ENCODE measurements around the gene TTC38.
"Not testable (repeated sequence)": the region's sequence is repeated elsewhere in the genome, so short reads cannot be mapped to it uniquely, and the experiment has no call there.

The TTC38 gene

GRCh38 chr22:46296257-46297150 is 28.7 kb downstream of the TTC38 start, which contains the start of gene GTSE1:
TSS of gene GTSE1 (plus strand) at chr22:46296870. CDS start at chr22:46297401, 531 bp downstream.
- DNase-seq (ENCODE audit: low spot score): peak; percentile 100

DNA sequence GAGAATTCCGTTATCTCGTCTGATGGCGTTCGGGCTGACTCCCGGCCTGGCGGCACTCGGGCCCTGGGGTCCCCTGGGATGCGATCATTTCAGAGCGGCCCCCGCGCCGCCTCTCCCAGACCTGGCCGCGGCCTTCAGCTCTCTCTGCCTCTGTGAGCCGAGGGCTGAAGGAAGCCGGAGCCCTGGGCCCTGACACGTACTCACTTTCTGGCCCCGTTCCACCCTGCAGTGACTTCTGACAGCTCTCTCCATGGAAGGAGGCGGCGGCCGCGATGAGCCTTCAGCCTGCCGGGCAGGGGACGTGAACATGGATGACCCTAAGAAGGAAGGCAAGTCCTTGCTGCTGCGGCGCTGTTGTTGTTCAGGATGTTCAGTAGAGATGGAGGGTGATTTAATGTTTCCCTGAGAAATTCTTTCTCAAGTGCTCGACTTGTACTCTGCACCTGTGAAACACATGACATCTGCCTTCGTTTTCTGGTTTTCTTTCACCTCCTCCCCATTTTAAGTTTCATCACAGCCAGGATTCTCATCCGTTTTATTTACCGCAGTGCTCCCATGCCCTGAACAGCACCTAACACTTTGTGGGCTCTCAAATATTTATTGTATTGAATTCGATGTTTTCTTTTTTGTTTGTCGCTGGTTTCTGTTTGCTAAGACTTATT is 29.5 kb downstream of the TTC38 start:
- peak; percentile 32 for DNase-seq (ENCODE audit: low spot score)

DNA sequence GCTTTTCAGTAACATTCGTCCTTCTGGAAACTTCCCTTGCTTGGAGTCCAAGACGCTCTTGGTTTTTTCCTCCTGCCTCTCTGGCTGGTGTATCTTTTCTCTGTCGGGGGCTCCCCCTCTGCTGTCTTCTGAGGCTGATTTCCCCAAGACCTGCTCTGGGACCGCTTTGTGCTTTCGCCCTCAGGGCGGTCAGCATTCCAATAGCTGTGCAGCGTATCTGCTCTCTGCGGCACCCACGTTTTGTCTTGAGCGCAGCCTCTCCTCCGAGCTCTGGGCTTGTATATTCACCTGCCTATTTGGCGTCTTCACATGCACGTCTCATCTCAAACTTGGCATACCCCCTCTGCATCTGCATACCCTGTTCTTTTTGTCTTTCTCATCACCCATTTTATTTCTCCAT is 31.3 kb downstream of the TTC38 start:
- no peak for DNase-seq (ENCODE audit: low spot score)

- DNase-seq (ENCODE audit: low spot score): no peak
Observed at GRCh38 chr22:46300491-46300890, 32.7 kb downstream of the TTC38 start.

GRCh38 chr22:46303347-46303965 is 35.6 kb downstream of the TTC38 start:
- no peak for DNase-seq (ENCODE audit: low spot score)

GRCh38 chr22:46308283-46308988 is 40.6 kb downstream of the TTC38 start:
- DNase-seq (ENCODE audit: low spot score): no peak

DNA sequence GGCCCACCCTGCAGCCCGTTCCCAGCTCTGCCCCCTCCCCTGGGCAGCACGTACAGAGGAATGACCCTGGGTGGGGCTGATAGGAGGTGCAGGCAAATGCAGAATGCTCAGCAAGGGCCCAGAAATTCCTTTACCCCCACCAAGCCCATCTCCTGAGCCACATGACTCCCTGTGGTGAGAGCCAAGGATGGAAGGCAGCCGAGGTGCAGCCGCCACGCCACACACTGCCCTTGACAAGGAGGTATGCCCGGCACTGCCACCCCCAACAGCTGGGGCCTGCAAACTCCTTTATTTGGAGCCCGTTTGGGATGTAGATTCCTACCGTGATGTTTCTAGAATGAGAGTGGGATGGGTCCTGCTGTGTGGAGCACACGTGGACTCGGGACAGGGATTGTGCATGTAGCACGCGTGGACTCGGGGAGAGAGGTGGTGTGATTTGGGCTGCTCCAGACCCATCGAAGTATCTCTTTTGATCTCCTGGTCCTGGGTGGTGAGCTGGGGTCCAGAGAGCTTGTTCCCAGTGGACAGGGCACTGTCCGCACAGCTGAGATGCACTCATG is 41.8 kb downstream of the TTC38 start:
- no peak for DNase-seq (ENCODE audit: low spot score)

DNA sequence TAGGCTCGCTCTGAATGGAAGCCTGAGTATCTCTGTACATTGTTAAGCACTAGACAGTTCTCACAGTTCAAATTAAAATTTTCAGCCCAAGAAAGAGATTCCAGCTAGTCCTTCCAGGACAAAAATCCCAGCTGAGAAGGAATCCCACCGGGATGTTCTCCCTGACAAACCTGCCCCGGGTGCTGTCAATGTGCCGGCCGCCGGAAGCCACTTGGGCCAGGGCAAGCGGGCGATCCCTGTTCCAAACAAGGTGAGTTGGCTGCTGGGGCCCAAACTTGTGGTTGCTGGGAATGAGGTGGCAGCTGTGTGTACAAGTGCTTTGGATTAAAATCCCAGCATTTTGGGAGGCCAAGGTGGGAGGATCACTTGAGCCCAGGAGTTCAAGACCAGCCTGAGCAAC is 44.2 kb downstream of the TTC38 start:
- DNase-seq (ENCODE audit: low spot score): no peak

DNA sequence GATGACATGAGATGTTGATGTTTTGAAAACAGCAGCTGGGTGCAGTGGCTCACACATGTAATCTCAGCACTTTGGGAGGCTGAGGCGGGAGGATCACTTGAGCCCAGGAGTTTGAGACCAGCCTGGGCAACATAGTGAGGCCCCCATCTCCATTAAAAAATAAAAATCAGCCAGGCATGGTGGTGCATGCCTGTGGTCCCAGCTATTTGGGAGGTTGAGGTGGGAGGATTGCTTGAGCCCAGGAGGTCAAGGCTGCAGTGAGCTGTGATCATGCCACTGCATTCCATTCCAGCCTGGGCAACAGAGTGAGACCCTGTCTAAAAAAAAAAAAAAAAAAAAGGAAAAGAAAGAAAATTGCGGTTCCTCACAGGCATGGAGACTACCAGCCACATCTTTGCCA is 45.0 kb downstream of the TTC38 start:
- DNase-seq (ENCODE audit: low spot score): not testable (repeated sequence)

DNA sequence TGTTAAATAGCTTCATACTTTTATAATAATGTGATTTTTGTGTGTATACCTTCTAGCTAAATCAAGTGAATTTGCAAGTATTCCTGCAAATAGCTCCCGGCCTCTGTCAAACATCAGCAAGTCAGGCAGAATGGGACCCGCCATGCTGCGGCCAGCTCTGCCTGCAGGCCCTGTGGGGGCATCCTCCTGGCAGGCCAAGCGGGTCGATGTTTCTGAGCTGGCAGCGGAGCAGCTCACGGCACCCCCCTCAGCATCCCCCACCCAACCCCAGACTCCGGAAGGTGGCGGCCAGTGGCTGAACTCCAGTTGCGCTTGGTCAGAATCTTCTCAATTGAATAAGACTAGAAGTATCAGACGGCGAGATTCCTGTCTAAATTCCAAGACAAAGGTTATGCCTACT is 48.2 kb downstream of the TTC38 start:
- no peak for DNase-seq (ENCODE audit: low spot score)

- no peak for DNase-seq (ENCODE audit: low spot score)
Observed at GRCh38 chr22:46317646-46318045, 49.8 kb downstream of the TTC38 start.

DNA sequence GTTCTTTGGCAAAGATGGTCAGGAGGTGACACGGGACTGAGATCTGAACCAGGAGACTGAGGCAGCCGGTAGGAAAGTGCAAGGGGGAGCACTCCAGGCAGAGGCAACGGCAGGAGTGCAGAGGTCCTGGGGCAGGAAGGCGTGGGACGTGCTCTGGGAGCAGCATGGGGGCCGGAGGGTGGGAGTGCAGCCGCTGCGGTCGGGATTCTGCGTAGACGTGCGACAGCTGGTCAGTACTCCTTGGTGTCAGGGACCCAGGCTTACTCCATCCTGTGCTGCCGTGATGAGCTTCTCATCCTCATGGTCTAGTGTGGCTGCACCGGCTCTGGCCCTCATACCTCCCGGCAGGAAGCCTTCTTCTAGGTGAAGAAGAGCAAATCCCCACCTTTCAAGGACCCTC is 50.8 kb downstream of the TTC38 start:
- no peak for DNase-seq (ENCODE audit: low spot score)

GRCh38 chr22:46319319-46319718 is 51.5 kb downstream of the TTC38 start:
- no peak for DNase-seq (ENCODE audit: low spot score)

GRCh38 chr22:46320166-46320710 is 52.4 kb downstream of the TTC38 start:
- no peak for DNase-seq (ENCODE audit: low spot score)

- no peak for DNase-seq (ENCODE audit: low spot score)
Observed at GRCh38 chr22:46320716-46321386, 53.0 kb downstream of the TTC38 start.

DNA sequence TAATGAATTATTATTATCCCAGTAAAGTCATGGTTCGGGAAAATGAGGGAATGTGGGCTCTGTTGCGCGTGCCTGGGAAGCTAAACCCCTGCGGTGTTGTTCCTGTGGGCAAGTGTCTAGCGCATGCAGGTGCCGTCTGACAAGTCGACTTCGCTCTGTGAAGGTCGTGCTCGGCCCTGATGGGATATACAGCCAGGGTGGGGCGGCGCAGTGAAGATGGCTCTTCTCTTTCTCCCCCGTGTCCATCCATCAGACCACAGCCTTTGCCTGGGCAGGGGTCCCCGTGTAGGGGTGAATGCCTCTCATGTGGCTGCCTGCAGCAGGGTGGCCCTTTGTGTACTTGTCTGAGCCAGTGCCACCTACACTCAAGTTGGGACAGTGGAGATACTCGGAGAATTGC is 54.9 kb downstream of the TTC38 start:
- DNase-seq (ENCODE audit: low spot score): no peak

GRCh38 chr22:46323162-46323561 is 55.4 kb downstream of the TTC38 start:
- no peak for DNase-seq (ENCODE audit: low spot score)

DNA sequence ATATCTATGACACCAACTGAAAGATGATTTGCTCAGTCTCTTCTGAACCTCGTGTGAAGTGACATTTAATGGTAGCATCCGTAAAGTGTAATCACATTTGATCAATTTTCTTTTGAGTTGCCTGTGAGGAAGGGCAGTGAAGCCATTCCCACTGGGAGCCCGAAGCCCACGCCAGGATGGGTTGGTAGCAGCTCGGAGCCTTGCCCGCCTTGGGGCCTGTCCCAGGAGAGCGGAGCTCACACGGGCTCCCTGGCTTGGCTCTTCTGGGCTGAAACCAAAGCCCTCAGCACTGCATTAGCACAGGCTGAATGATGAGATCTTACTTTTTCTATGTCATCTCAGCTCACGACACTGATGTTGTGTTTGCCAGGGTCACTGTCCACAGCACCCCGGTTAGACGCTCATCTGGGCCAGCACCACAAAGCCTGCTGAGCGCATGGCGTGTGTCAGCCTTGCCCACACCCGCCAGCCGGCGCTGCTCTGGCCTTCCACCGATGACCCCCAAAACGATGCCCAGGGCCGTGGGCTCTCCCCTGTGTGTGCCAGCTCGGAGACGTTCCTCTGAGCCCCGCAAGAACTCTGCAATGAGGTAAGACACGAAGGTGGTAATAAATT is 58.4 kb downstream of the TTC38 start:
- no peak for DNase-seq (ENCODE audit: low spot score)

DNA sequence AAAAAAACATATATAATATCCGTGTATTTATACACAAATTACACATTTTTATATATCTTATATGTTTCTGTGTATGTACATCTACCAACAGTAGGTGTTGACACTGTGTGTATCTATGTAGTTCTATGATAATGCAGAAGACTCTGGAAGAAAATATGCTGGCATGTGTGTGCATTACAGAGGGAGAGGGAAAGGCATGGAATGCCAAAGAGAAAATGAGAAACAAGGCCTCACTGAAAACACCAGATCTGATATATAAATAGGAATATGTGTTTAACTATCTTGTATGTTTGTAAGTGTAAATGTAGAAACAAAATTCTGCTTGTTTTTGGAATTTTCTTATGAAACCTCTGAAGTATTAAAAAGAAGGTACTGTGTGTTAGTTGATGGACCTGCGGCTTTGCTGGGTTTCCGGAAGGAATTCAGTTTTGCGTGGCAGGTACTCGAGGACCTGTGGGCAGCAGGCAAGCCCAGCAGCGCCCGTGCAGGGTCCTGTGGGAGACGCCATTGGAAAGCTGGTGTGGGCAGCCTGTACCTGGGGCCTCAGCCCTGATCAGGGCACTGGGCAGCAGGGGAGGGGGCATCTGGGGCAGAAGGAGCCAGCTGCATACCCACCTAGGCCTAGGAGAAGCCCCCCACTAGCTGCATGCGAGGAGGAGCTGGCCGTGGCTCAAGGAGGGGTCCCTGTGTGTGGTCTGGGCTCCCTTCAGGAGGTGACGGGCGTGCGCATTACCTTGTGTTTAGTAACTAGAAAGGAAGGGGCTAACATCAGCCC is 60.1 kb downstream of the TTC38 start:
- DNase-seq (ENCODE audit: low spot score): no peak

DNA sequence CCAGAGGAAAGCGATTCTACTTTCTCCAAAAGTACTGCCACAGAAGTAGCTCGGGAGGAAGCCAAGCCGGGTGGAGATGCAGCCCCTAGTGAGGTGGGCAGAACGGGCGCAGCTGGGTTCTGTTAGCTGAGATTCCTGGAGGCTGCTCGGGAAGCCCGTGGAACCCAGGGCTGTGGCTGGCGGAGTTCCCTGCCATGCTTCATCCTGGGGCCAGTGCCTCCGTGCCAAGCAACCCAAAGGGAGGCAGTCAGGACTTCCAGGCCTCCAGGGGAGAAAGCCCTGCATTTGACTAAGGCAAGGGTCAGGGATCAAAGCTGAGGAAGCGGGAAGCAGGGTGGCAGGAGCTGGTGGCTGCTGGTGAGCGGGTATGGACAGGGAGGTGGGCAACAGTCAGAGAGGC is 61.0 kb downstream of the TTC38 start:
- DNase-seq (ENCODE audit: low spot score): no peak

Measured in HuH-7 (cell line).